HG03064 (cell line): Measurements from ENCODE around the gene DLEC1.
"Not testable (repeated sequence)": the region's sequence is repeated elsewhere in the genome, so short reads cannot be mapped to it uniquely, and the experiment has no call there.

Experiments used
- ATAC-seq: cut with Tn5 transposase; IDR thresholded peaks from one replicate; pipeline ENCODE4 v1.9.1; 2021; ENCODE audit warnings: low read depth; ENCODE audit not compliant: unreplicated experiment

The DLEC1 gene

DNA sequence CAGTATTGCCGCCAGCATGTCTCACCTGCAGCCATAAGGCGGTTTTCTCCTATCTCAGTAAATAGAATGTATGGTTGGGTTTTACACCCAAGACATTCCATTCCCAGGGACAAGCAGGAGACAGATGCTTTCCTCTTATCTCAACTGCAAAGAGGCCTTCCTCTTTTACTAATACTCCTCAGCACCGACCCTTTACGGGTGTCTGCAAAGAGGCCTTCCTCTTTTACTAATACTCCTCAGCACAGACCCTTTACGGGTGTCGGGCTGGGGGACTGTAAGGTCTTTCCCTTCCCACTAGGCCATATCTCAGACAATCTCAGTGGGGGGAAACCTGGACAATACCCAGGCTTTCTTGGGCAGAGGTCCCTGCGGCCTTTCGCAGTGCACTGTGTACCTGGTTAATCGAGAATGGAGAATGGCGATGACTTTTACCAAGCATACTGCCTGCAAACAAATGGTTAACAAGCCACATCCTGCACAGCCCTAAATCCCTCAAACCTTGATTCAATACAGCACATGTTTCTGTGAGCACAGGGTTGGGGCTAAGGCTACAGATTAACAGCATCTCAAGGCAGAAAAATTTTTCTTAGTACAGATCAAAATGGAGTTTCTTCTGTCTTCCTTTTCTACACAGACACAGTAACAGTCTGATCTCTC is 96.7 kb downstream of the DLEC1 start:
- not testable (repeated sequence) for ATAC-seq

DNA sequence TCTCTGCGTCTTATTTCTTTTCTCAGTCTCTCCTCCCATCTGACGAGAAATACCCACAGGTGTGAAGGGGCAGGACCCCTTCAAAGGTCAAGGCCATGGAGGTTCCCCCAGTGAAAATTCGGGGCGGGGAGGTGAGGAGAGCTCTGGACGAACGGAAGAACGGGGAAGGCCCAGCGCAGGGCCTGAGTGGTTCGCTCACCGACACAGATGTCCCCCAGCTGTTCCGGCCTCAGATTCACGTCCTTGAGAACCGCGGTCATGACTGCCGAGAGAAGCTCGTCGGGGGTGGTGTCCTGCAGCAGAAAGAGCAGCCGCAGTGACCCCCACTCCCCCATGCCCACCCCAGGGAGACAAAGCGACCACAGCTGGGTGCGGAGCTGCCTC is 97.4 kb downstream of the DLEC1 start:
- no peak for ATAC-seq

DNA sequence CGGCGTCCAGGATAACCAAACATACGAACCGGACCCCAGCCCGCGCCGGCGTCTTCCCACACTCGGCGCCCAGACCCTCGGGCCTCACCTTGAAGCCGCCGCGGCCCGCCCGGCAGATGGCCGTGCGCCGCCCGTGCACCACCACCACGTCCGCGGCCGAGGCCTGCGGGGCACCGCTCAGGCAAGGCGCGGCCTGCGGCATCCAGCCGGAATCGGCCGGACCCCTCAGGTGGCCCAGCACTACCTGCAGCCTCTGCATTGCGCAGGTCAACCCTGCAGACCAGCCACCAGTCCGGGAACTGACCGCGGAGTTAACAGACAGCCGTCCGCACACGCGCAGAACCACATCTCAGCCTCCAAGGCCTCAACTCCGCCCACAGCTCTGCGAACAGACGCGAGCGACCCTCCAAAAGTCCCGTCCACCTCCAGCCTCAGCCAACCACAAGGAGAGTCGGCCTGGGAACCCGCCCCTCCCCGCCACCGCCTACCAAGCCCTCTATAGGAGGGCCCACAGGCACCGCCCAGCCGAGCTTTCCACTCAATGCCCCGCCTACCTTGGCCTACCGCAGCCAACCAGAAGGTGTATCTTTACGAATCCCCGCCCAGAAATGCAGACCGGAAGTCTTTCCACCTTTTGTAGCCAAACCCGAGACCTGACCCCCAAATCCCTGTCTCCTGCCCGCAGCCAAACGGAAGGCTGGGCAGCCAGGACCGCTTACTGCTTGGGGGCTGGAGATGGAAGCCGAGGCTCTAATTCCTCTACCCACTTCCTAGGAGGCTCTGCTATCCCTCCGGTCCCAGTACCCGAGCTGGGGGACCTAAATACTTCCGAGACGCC is 98.0 kb downstream of the DLEC1 start, which contains the start of gene ACAA1:
TSS of gene ACAA1 (minus strand) at position 351 of the 838 bp plus-strand sequence. CDS start at position 259, 92 bp downstream.
- ATAC-seq, result peak; percentile 83

DNA sequence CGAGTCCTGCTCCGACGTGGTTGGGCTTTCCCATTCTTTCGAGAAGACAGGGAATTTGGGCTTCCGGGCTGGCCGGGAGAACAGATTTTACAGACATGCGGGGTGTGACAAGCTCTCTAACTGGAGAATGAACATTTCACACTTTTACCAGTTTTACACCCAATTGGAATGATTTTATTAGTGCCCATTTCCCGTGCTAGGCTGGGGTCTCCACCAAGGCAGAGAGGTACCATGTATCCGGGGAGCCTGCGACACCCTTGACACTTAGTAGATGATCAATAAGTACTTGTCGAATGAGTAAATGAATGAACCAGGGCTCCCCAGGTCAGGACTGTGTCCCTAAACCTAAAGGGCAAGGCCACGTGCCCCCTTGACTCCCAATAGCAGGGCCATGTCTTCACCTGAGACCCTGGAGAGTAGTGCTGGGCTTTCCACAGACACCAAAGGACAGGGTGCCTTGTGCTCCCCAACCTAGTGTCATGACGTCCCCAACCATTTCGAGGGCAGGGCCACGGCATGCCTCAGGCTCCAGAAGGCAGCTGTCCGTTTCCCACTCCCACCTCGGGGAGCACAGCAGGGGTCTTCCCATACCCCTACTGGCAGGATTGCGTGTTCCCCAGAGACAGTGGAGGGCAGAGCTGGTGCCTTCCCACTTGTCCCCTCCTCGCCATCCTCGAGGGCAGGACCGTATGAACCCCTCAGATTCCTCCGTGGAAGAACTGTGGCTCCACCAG is 98.8 kb downstream of the DLEC1 start:
- ATAC-seq, result no peak

DNA sequence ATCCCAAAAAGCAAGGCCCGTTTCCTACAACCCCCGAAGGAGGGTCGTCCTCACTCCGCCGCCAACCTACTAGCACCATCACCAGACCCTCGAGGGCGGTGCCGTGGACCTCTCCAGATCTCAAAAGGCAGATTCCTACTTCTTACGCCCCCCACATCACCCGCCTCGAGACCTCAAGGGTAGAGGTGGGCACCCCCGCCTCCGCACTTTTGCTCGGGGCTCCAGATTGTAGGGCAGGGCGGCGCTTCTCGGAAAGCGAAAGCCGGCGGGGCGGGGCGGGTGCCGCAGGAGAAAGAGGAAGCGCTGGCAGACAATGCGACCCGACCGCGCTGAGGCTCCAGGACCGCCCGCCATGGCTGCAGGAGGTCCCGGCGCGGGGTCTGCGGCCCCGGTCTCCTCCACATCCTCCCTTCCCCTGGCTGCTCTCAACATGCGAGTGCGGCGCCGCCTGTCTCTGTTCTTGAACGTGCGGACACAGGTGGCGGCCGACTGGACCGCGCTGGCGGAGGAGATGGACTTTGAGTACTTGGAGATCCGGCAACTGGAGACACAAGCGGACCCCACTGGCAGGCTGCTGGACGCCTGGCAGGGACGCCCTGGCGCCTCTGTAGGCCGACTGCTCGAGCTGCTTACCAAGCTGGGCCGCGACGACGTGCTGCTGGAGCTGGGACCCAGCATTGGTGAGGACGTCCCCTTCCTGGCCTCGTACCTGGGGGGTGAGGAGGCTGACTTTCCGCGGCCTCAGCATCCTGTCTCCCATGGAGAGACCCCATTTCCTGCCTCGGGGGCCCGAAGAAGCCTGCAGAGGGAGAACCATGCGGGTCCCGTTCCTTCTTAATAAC is 99.6 kb downstream of the DLEC1 start, which contains the start of gene MYD88:
TSS of gene MYD88 (plus strand) at position 313 of the 842 bp plus-strand sequence. CDS start at position 353, 40 bp downstream.
- ATAC-seq, result no peak

DNA sequence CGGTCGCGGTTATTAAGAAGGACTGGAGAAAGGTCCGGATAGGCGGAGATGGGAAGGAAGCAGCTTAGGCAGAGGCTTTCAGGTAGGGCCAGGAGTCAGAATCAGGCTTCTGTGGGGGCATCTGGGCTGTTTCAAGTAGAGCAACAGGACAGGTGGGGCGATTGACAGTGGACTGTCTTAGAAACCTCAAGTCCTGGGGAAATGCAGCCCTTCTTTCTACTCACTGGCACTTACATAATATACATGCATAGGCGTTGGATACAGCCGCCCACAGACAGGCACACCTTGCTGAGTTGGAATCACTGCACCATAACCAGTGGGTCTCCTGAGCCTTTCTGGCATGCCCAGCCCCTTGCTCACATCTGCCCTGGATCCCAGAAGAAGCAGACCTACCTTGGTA is 100.2 kb downstream of the DLEC1 start:
- no peak for ATAC-seq

DNA sequence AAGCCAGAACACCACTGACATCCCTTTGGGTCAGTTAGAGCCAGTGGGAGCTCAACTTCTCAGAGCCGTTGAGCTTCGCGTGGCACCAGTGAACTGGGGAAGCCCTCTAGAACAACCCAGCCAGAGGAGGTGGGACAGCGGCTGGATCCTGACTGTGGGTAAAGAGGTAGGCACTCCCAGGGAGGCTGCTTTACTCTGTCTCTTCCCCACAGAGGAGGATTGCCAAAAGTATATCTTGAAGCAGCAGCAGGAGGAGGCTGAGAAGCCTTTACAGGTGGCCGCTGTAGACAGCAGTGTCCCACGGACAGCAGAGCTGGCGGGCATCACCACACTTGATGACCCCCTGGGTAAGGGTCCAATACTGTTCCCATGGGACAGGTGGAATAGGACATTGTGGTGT is 100.6 kb downstream of the DLEC1 start:
- no peak for ATAC-seq

DNA sequence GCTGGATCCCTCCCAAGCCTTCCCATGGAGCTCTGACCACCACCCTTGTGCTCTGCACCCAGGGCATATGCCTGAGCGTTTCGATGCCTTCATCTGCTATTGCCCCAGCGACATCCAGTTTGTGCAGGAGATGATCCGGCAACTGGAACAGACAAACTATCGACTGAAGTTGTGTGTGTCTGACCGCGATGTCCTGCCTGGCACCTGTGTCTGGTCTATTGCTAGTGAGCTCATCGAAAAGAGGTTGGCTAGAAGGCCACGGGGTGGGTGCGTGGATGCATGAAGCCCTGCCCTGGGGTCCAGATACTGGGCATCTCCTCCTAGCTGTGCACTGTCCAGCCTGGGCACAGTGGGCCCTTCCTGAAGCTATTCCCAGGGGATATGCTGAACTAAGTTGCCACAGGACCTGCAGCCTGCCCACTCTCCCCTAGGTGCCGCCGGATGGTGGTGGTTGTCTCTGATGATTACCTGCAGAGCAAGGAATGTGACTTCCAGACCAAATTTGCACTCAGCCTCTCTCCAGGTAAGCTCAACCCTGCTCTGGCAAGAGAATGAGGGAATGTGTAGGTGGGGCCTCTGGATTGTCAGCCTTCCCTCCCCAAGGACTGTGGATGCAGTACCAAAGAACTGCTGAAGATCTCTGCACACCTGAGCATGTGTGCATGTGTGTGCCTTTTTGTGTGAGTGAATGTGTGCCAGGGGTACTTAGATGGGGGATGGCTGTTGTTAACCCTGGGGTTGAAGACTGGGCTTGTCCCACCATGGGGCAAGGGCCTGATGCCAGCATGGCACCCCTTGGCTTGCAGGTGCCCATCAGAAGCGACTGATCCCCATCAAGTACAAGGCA is 101.5 kb downstream of the DLEC1 start:
- no peak for ATAC-seq

DNA sequence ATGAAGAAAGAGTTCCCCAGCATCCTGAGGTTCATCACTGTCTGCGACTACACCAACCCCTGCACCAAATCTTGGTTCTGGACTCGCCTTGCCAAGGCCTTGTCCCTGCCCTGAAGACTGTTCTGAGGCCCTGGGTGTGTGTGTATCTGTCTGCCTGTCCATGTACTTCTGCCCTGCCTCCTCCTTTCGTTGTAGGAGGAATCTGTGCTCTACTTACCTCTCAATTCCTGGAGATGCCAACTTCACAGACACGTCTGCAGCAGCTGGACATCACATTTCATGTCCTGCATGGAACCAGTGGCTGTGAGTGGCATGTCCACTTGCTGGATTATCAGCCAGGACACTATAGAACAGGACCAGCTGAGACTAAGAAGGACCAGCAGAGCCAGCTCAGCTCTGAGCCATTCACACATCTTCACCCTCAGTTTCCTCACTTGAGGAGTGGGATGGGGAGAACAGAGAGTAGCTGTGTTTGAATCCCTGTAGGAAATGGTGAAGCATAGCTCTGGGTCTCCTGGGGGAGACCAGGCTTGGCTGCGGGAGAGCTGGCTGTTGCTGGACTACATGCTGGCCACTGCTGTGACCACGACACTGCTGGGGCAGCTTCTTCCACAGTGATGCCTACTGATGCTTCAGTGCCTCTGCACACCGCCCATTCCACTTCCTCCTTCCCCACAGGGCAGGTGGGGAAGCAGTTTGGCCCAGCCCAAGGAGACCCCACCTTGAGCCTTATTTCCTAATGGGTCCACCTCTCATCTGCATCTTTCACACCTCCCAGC is 102.4 kb downstream of the DLEC1 start:
- ATAC-seq, result no peak

DNA sequence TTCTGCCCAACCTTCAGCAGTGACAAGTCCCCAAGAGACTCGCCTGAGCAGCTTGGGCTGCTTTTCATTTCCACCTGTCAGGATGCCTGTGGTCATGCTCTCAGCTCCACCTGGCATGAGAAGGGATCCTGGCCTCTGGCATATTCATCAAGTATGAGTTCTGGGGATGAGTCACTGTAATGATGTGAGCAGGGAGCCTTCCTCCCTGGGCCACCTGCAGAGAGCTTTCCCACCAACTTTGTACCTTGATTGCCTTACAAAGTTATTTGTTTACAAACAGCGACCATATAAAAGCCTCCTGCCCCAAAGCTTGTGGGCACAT is 102.9 kb downstream of the DLEC1 start:
- no peak for ATAC-seq

DNA sequence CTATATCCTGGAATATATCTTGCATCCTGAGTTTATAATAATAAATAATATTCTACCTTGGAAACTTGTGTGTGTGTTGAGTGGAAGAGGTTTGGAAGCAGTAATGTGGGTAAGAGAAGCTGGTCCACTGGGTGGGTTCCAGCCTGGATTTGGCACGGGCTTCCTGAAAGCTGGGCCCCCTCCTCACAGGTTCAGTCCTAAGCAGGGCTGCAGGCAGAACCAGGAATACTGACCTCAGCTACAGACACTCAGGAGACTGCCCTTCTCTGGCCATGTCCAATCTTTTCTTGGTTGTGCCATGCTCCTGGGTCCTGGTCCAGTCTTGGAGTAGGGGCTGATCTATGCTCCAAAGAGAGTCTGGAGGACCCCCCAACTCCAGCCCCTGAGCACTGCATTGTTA is 104.0 kb downstream of the DLEC1 start:
- no peak for ATAC-seq

DNA sequence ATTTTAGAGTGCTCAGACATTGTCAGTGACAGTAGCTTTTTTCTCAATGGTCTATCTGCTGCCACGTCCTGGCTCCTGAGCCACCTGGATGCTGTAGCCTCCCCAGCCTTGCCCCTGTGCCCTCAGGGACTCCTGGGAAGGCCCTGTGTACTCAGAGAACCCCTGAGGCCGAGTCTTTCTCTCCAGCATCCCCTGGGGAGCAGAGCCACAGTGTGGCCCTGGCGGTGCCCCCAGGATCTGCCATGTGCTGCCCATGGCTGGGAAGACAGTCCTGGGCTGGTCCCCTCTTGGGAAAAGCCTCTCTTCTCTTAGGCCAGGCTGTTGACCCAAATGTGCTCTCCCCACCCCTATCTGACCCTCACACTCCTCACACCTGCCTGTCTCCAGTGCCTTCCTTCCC is 104.5 kb downstream of the DLEC1 start:
- no peak for ATAC-seq

DNA sequence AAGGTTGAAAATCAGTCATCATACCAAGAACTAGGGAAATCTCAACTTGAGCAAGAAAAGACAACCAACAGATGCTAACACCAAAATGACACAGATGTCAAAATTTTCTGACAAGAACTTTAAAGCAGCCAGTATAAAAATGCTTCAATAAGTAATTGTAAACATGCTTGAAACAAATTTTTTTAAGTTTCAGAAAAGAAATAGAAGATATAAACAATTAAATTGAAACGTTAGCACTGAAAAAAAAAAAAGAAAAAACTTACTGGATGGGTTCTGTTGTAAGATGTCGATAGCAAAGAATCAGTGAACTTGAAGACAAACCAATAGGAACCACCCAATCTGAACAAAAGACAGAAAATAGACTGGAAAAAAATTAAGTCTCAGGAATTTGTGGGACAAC is 107.5 kb downstream of the DLEC1 start:
- ATAC-seq, result no peak

DNA sequence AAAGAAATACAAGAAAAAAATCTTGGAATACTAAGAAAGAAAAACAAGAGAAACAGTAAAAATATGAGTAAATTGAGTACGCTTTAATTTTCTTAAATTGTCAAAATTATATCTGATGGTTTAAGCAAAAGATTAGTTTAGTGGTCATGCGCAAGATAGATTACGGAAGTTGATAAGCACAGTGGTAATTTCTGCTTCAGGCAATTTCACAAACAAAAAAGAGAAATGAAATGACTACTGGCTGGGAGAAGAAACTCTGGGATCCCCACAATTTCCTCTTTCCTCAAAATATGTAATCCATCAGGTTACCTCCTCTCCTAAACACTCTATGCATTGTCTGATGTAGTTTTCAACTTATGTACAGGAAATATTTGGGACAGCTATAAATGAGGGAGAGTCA is 108.4 kb downstream of the DLEC1 start:
- no peak for ATAC-seq

DNA sequence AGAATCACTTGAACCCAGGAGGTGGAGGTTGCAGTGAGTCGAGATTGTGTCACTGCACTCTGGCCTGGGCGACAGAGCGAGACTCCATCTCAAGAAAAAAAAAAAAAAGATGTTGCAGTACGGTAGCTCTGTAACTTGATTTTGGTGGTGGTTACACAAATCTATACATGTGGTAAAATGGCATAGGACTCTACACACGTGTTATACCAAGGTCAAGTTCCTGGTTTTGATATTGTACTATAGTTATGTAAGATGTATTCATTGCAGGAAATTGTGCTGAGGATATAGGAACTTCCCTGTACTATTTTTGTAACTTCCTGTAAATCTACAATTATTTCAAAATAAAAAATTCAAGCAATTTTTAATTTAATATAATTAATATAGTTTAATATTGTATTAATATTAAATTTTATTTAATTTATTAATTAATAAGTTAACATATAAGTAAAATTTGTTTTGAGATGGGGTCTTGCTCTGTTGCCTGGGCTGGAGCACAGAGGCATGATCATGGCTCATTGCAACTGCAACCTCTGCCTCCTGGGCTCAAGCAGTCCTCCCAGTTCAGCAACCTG is 109.4 kb downstream of the DLEC1 start:
- no peak for ATAC-seq

DNA sequence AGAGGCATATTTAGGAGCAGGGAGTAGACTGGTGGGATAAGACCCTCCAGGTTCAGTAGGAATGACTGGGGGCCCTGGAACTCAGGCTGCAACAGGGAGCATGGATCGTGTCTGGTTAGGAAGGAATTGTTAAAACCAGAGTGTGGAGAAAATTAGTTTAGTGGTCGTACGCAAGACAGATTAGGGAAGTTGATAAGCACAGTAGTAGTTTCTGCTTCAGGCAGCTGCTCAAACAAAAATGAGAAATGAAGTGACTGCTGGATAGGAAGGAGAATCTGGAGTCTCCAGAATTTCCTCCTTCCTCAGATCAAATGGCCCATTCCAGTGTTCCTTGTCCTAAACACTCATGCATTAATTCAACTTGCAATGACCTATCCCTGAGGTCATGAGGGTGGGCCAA is 110.7 kb downstream of the DLEC1 start:
- ATAC-seq, result no peak

DNA sequence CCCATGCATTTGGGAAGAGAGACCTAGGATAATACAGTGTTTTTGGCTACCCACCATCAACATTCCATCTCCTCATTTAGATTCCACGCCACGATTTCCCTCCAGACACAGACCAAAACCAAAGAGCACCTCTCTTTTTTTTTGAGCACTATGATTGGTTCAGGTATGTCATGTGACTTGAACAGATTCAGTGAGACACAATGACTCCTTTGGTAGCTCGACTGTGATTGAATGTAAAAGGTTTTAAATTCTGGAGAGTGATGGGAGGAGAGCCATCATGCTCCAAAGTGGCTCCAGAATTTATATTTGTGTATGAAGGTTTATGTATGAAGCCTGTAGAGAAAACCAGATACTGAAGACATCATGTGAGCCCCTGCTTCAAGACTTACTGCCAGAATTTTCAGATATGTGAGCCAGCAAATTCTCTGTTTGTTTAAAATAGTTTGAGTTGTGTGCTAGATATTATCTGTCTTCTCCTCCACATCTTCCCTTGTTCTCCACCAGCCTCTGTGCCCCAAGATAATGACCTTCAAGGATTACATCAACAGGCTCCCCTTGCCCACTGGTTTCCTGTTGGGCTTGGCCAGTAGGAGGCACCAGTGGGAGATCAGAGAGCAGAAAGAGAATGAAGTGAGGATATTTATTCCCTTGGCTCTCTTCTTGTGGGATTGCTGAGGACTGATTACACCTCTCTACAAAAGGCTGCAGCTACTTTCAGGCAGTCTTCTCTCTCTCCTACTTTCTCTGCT is 111.9 kb downstream of the DLEC1 start:
- no peak for ATAC-seq
